HepG2 (cell line): ENCODE results near the gene CUL9. TPM values are rescaled to one million over a fixed set of nuclear protein-coding genes. Genes with fewer than 3 reads are reported as not detected.
A peak's percentile ranks its signal among the peaks of the same experiment; 100 is the strongest.

Source experiments
- CAMTA2 ChIP-seq: sonication (generic); formaldehyde crosslinking; IDR thresholded peaks from 2 replicates; pipeline ENCODE4 v1.4.0; 2020; ENCODE audit warnings: mild to moderate bottlenecking, missing genetic modification reagents, borderline replicate concordance
- E2F1 ChIP-seq: sonication (generic); formaldehyde crosslinking; IDR thresholded peaks from 2 replicates; pipeline ENCODE4 v1.5.0; 2020; ENCODE audit warnings: missing genetic modification reagents
- KLF6 ChIP-seq: IDR thresholded peaks from 2 replicates; pipeline ENCODE4 v1.8.0; 2016; ENCODE audit warnings: missing biosample characterization, missing genetic modification reagents
- KMT2B ChIP-seq: IDR thresholded peaks from 2 replicates; pipeline ENCODE4 v1.6.1; 2016; ENCODE audit warnings: missing genetic modification reagents, missing compliant biosample characterization
- MXD3 ChIP-seq: IDR thresholded peaks from 2 replicates; pipeline ENCODE4 v1.6.1; 2016; ENCODE audit warnings: mild to moderate bottlenecking, missing biosample characterization, missing genetic modification reagents
- NR0B2 ChIP-seq: sonication (generic); formaldehyde crosslinking; IDR thresholded peaks from 2 replicates; pipeline ENCODE4 v1.4.0; 2020; ENCODE audit warnings: mild to moderate bottlenecking, missing genetic modification reagents
- RARG ChIP-seq: sonication (generic); formaldehyde crosslinking; IDR thresholded peaks from 2 replicates; pipeline ENCODE4 v1.4.0; 2020; ENCODE audit warnings: low read depth, mild to moderate bottlenecking, missing genetic modification reagents
- REST ChIP-seq, 2 experiments: IDR thresholded peaks; 2 replicates each; pipeline ENCODE4 v1.6.1; 2011 to 2012; ENCODE audit warnings: low read length in 2 of 2, borderline replicate concordance in 1 of 2, low read depth in 1 of 2, mild to moderate bottlenecking in 1 of 2, moderate library complexity in 1 of 2
- SATB2 ChIP-seq: sonication (generic); formaldehyde crosslinking; IDR thresholded peaks from 2 replicates; pipeline ENCODE4 v1.5.0; 2020; ENCODE audit warnings: missing genetic modification reagents
- ZBTB2 ChIP-seq: sonication (generic); formaldehyde crosslinking; IDR thresholded peaks from 2 replicates; pipeline ENCODE4 v1.8.0; 2022; ENCODE audit warnings: low read depth, missing genetic modification reagents
- ZBTB3 ChIP-seq: sonication (generic); formaldehyde crosslinking; IDR thresholded peaks from 2 replicates; pipeline ENCODE4 v1.4.0; 2020; ENCODE audit warnings: low read depth, mild to moderate bottlenecking, moderate library complexity, missing genetic modification reagents, borderline replicate concordance
- ZNF407 ChIP-seq: sonication (generic); formaldehyde crosslinking; IDR thresholded peaks from one replicate; pipeline ENCODE4 v1.5.1; 2020; ENCODE audit warnings: mild to moderate bottlenecking, missing genetic modification reagents; ENCODE audit errors: not compliant biosample characterization
- polyA plus RNA-seq, 8 experiments: library from polyadenylated mRNA; depleted of rRNA in 3 of 8; stranded (reverse) in 7 of 8; unstranded in 1 of 8; fragments of >200 nt; fragmentation: Illumina TruSeq in 4 of 8; extraction: Trizol in 4 of 8; gene quantifications; 2 replicates each; pipeline versions ENCODE4 v1.2.1 to v1.2.3, GENCODE V29; 2011 to 2016; ENCODE audit warnings: low read depth in 4 of 8, missing spikeins in 1 of 8, mixed read lengths in 1 of 8; ENCODE audit not compliant: insufficient read depth in 1 of 8
- total RNA-seq, 5 experiments: library from RNA; depleted of rRNA; stranded (reverse); fragments of >200 nt; fragmentation: Illumina TruSeq; extraction: Trizol; gene quantifications; 2 replicates each; pipeline ENCODE4 v1.2.3, GENCODE V29; 2016; ENCODE audit warnings: low read depth in 1 of 5

Gene CUL9
- total and polyA plus RNA-seq, 2 of the 13 experiments (the other 11 are each of a cell fraction or from before 2014, with no cell fraction given) = 11.4 to 13.7 TPM

GRCh38 chr6:43170417-43170930 lies 11.5 kb upstream of the CUL9 start (continued):
- TF ChIP-seq ZNF407 (CRISPR knock-in tag) = peak; percentile 19
- TF ChIP-seq REST (IDR thresholded peaks at IDR 0.05; ENCODE audit: borderline replicate concordance in 1 of 2, low read depth in 1 of 2, low read length in 2 of 2) = 0 out of 4 replicates have a peak, but pooled peaks of 1 of the 2 experiments have one; percentile 14
- 0 out of 2 replicates have a peak, but pooled peaks have one; percentile 72 for TF ChIP-seq CAMTA2 (CRISPR knock-in tag)
- 0 out of 2 replicates have a peak, but pooled peaks have one; percentile 30 for TF ChIP-seq ZBTB2 (CRISPR knock-in tag)
- peak; percentile 88 for TF ChIP-seq NR0B2
- TF ChIP-seq E2F1 (CRISPR knock-in tag) = no peak
- TF ChIP-seq ZBTB3 = peak; percentile 63; the same call in 1 of the 2 replicates
- TF ChIP-seq SATB2 = 0 out of 2 replicates have a peak, but pooled peaks have one; percentile 4
- TF ChIP-seq KMT2B (CRISPR knock-in tag) = 0 out of 2 replicates have a peak, but pooled peaks have one; percentile 11
- no peak for TF ChIP-seq KLF6 (CRISPR knock-in tag)
- TF ChIP-seq RARG (CRISPR knock-in tag) = no peak
- 0 out of 2 replicates have a peak, but pooled peaks have one; percentile 9 for TF ChIP-seq MXD3 (CRISPR knock-in tag)
